MM.1S (cell line): ENCODE data around the gene CBX3.

ENCODE experiments used
- EZH2phosphoT487 ChIP-seq: fragments of 300-600 bp; sonication (generic); IDR thresholded peaks from 2 replicates; pipeline ENCODE4 v1.6.1; 2018; ENCODE audit warnings: antibody characterized with exemption, low read length
- TF ChIP-seq, protein P1 (sequence below): fragments of 300-600 bp; sonication (generic); IDR thresholded peaks from 2 replicates; pipeline ENCODE4 v1.5.1; 2016; ENCODE audit warnings: antibody characterized with exemption, low read length, mixed read lengths

GRCh38 chr7:26189697-26190096 lies 11.8 kb upstream of the CBX3 start:
- TF ChIP-seq EZH2phosphoT487, result no peak
- TF ChIP-seq, protein P1, sequence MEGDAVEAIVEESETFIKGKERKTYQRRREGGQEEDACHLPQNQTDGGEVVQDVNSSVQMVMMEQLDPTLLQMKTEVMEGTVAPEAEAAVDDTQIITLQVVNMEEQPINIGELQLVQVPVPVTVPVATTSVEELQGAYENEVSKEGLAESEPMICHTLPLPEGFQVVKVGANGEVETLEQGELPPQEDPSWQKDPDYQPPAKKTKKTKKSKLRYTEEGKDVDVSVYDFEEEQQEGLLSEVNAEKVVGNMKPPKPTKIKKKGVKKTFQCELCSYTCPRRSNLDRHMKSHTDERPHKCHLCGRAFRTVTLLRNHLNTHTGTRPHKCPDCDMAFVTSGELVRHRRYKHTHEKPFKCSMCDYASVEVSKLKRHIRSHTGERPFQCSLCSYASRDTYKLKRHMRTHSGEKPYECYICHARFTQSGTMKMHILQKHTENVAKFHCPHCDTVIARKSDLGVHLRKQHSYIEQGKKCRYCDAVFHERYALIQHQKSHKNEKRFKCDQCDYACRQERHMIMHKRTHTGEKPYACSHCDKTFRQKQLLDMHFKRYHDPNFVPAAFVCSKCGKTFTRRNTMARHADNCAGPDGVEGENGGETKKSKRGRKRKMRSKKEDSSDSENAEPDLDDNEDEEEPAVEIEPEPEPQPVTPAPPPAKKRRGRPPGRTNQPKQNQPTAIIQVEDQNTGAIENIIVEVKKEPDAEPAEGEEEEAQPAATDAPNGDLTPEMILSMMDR, result no peak
